ENCODE measurements around the gene SIAE. TPM values are rescaled to one million over a fixed set of nuclear protein-coding genes. Genes with fewer than 3 reads are reported as not detected.

The SIAE gene
- total and polyA plus RNA-seq, 4 donors, result 6.4 to 33.9 (median 11.3) TPM

GRCh38 chr11:124722176-124722575 lies 48.6 kb upstream of the SIAE start:
- DNase-seq (ENCODE audit: low spot score), result no peak
- no peaks in the 10 kb centered on the region for H3K9me3 ChIP-seq (ENCODE audit: control insufficient read depth in 4 of 4, low read length in 3 of 4)
- H3K9ac ChIP-seq (ENCODE audit: low read depth in 1 of 2, low read length in 2 of 2), result no peak overlapping the region
- H3K4me3 ChIP-seq (ENCODE audit: low read depth in 1 of 3, low read length in 3 of 3), result no peak overlapping the region
- H3K27ac ChIP-seq (ENCODE audit: low read depth in 1 of 2, low read length in 2 of 2), result no peak overlapping the region
- peaks cover 3 to 19% (median 11%) of the 10 kb centered on the region in 4 donors for H3K4me1 ChIP-seq (ENCODE audit: control insufficient read depth in 4 of 4, insufficient read depth in 4 of 4, low read length in 3 of 4)
- WGBS, result 40% methylated on average over 6 of the region's 6 CpGs
- no peaks in the 10 kb centered on the region for H3K36me3 ChIP-seq (ENCODE audit: control insufficient read depth in 4 of 4, insufficient read depth in 3 of 4, low read depth in 1 of 4, low read length in 3 of 4)
- TF ChIP-seq, protein P1, sequence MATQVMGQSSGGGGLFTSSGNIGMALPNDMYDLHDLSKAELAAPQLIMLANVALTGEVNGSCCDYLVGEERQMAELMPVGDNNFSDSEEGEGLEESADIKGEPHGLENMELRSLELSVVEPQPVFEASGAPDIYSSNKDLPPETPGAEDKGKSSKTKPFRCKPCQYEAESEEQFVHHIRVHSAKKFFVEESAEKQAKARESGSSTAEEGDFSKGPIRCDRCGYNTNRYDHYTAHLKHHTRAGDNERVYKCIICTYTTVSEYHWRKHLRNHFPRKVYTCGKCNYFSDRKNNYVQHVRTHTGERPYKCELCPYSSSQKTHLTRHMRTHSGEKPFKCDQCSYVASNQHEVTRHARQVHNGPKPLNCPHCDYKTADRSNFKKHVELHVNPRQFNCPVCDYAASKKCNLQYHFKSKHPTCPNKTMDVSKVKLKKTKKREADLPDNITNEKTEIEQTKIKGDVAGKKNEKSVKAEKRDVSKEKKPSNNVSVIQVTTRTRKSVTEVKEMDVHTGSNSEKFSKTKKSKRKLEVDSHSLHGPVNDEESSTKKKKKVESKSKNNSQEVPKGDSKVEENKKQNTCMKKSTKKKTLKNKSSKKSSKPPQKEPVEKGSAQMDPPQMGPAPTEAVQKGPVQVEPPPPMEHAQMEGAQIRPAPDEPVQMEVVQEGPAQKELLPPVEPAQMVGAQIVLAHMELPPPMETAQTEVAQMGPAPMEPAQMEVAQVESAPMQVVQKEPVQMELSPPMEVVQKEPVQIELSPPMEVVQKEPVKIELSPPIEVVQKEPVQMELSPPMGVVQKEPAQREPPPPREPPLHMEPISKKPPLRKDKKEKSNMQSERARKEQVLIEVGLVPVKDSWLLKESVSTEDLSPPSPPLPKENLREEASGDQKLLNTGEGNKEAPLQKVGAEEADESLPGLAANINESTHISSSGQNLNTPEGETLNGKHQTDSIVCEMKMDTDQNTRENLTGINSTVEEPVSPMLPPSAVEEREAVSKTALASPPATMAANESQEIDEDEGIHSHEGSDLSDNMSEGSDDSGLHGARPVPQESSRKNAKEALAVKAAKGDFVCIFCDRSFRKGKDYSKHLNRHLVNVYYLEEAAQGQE (IDR thresholded peaks at IDR 0.05), result no peak
- TF ChIP-seq EGR1 (IDR thresholded peaks at IDR 0.05; ENCODE audit: low read depth in 2 of 2), result no peak
- TF ChIP-seq YY1 (IDR thresholded peaks at IDR 0.05), result no peak
- no peak for TF ChIP-seq MAX (IDR thresholded peaks at IDR 0.05)
- no peak for TF ChIP-seq CTCF (IDR thresholded peaks at IDR 0.05; ENCODE audit: low read depth, low read length, missing input control)
- TF ChIP-seq NR2F2 (IDR thresholded peaks at IDR 0.05), result no peak
- TF ChIP-seq TAF1 (conservative IDR thresholded peaks at IDR 0.05), result no peak
- TF ChIP-seq SP1 (IDR thresholded peaks at IDR 0.05), result no peak
- TF ChIP-seq RAD21 (IDR thresholded peaks at IDR 0.05), result no peak
- TF ChIP-seq HNF4G (IDR thresholded peaks at IDR 0.05), result no peak
- peaks cover 0 to 19% (median 3%) of the 10 kb centered on the region in 4 donors for H3K27me3 ChIP-seq (ENCODE audit: control insufficient read depth in 4 of 4, insufficient read depth in 4 of 4, low read length in 3 of 4)

DNA sequence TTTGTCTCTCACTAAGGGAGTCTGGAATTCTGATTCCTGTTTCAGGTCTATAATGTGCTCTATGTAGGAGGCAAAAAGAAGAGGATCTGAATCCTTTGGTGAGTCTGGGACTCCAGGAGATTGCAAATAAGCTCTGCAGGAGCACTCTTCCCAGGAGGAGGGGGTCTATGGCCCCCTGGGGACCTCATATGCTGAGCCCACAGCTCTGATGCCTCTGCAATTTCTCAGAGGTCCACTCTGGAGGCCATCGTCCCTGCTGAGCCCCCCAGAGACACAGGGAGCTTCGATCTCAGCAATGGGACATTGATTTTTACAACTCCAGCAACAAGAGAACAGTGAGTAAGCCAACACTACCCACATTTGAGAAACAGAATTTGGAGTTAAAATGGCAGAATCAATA lies 46.0 kb upstream of the SIAE start:
- TF ChIP-seq, protein P2, sequence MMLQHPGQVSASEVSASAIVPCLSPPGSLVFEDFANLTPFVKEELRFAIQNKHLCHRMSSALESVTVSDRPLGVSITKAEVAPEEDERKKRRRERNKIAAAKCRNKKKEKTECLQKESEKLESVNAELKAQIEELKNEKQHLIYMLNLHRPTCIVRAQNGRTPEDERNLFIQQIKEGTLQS (IDR thresholded peaks at IDR 0.05), result no peak
- TF ChIP-seq RAD21 (IDR thresholded peaks at IDR 0.05) (no peak), HNF4A (conservative IDR thresholded peaks at IDR 0.05) (no peak), YY1 (IDR thresholded peaks at IDR 0.05) (no peak), FOXA2 (IDR thresholded peaks at IDR 0.05) (no peak)
- H3K9me3 ChIP-seq (ENCODE audit: control insufficient read depth in 4 of 4, low read length in 3 of 4), result no peaks in the 10 kb centered on the region
- H3K4me3 ChIP-seq (ENCODE audit: low read depth in 1 of 3, low read length in 3 of 3), result no peak overlapping the region
- WGBS, result 41% methylated on average over 2 of the region's 2 CpGs
- peaks cover 0 to 11% (median 8%) of the 10 kb centered on the region in 4 donors for H3K4me1 ChIP-seq (ENCODE audit: control insufficient read depth in 4 of 4, insufficient read depth in 4 of 4, low read length in 3 of 4)
- H3K27me3 ChIP-seq (ENCODE audit: control insufficient read depth in 4 of 4, insufficient read depth in 4 of 4, low read length in 3 of 4), result peaks cover 0 to 16% (median 3%) of the 10 kb centered on the region in 4 donors
- no peak for DNase-seq (ENCODE audit: low spot score)
- H3K9ac ChIP-seq (ENCODE audit: low read depth in 1 of 2, low read length in 2 of 2), result no peak overlapping the region
- H3K27ac ChIP-seq (ENCODE audit: low read depth in 1 of 2, low read length in 2 of 2), result no peak overlapping the region
- no peaks in the 10 kb centered on the region for H3K36me3 ChIP-seq (ENCODE audit: control insufficient read depth in 4 of 4, insufficient read depth in 3 of 4, low read depth in 1 of 4, low read length in 3 of 4)

GRCh38 chr11:124718801-124719200 lies 45.3 kb upstream of the SIAE start:
- H3K27ac ChIP-seq (ENCODE audit: low read depth in 1 of 2, low read length in 2 of 2), result no peak overlapping the region
- H3K9me3 ChIP-seq (ENCODE audit: control insufficient read depth in 4 of 4, low read length in 3 of 4), result no peaks in the 10 kb centered on the region
- no peak overlapping the region for H3K4me3 ChIP-seq (ENCODE audit: low read depth in 1 of 3, low read length in 3 of 3)
- H3K36me3 ChIP-seq (ENCODE audit: control insufficient read depth in 4 of 4, insufficient read depth in 3 of 4, low read depth in 1 of 4, low read length in 3 of 4), result no peaks in the 10 kb centered on the region
- no peak overlapping the region for H3K9ac ChIP-seq (ENCODE audit: low read depth in 1 of 2, low read length in 2 of 2)
- no peak for TF ChIP-seq FOXA2 (IDR thresholded peaks at IDR 0.05)
- no peak for TF ChIP-seq HNF4A (conservative IDR thresholded peaks at IDR 0.05)
- TF ChIP-seq JUND (IDR thresholded peaks at IDR 0.05), result no peak
- no peak for TF ChIP-seq EGR1 (IDR thresholded peaks at IDR 0.05; ENCODE audit: low read depth in 2 of 2)
- TF ChIP-seq TAF1 (conservative IDR thresholded peaks at IDR 0.05), result no peak
- 47% methylated on average over 14 of the region's 14 CpGs for WGBS
- no peak for DNase-seq (ENCODE audit: low spot score)
- H3K27me3 ChIP-seq (ENCODE audit: control insufficient read depth in 4 of 4, insufficient read depth in 4 of 4, low read length in 3 of 4), result peaks cover 0 to 13% (median 2%) of the 10 kb centered on the region in 4 donors
- peaks cover 0 to 11% (median 8%) of the 10 kb centered on the region in 4 donors for H3K4me1 ChIP-seq (ENCODE audit: control insufficient read depth in 4 of 4, insufficient read depth in 4 of 4, low read length in 3 of 4)
